Measurements from ENCODE around the gene GPC6.

DNA sequence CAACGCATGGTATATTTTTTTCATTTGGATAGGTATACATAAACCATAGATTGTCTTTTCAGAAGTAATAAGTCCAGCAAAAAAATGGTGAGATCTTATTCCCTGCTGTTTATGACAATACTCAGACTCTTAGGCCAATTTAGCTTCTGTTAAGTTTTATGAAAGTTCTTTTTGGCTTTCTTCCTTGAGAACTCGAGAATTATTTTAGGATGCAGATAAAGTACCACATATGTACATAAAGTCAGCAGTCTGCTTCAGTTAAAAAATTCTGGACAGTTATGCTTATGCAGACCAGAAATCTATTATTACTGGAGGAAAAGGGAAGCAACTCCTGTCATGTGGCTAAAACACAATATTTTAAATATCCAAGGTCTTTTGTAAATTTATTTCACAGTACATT, 422.9 kb downstream of the GPC6 start:
- TF ChIP-seq SIN3A (IDR thresholded peaks at IDR 0.05; ENCODE audit: borderline replicate concordance, low read depth, low read length) (no peak), FOXJ3 (CRISPR knock-in tag; IDR thresholded peaks at IDR 0.05) (no peak), FOSL2 (IDR thresholded peaks at IDR 0.05; ENCODE audit: borderline replicate concordance, low read depth) (no peak), CHD2 (IDR thresholded peaks at IDR 0.05; ENCODE audit: low read length, partially characterized antibody) (no peak), POLR2AphosphoS5 (IDR thresholded peaks at IDR 0.05; ENCODE audit: low read depth, low read length) (no peak), FOXM1 (IDR thresholded peaks at IDR 0.05; ENCODE audit: low read depth) (no peak), TAF1 (IDR thresholded peaks at IDR 0.05; ENCODE audit: borderline replicate concordance, low read depth, low read length) (no peak), NFIC (IDR thresholded peaks at IDR 0.05; ENCODE audit: borderline replicate concordance) (no peak), RFX5 (IDR thresholded peaks at IDR 0.05; ENCODE audit: low read length) (no peak), RAD21 (IDR thresholded peaks at IDR 0.05; ENCODE audit: low read length) (no peak), EP300 (IDR thresholded peaks at IDR 0.05; ENCODE audit: borderline replicate concordance in 1 of 2, low read depth in 1 of 2, low read length in 1 of 2) (no peak), EZH2phosphoT487 (IDR thresholded peaks at IDR 0.05; ENCODE audit: borderline replicate concordance, low read depth) (no peak)
- TF ChIP-seq, protein P1, sequence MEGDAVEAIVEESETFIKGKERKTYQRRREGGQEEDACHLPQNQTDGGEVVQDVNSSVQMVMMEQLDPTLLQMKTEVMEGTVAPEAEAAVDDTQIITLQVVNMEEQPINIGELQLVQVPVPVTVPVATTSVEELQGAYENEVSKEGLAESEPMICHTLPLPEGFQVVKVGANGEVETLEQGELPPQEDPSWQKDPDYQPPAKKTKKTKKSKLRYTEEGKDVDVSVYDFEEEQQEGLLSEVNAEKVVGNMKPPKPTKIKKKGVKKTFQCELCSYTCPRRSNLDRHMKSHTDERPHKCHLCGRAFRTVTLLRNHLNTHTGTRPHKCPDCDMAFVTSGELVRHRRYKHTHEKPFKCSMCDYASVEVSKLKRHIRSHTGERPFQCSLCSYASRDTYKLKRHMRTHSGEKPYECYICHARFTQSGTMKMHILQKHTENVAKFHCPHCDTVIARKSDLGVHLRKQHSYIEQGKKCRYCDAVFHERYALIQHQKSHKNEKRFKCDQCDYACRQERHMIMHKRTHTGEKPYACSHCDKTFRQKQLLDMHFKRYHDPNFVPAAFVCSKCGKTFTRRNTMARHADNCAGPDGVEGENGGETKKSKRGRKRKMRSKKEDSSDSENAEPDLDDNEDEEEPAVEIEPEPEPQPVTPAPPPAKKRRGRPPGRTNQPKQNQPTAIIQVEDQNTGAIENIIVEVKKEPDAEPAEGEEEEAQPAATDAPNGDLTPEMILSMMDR (IDR thresholded peaks at IDR 0.05), result no peak
- TF ChIP-seq, protein P2, sequence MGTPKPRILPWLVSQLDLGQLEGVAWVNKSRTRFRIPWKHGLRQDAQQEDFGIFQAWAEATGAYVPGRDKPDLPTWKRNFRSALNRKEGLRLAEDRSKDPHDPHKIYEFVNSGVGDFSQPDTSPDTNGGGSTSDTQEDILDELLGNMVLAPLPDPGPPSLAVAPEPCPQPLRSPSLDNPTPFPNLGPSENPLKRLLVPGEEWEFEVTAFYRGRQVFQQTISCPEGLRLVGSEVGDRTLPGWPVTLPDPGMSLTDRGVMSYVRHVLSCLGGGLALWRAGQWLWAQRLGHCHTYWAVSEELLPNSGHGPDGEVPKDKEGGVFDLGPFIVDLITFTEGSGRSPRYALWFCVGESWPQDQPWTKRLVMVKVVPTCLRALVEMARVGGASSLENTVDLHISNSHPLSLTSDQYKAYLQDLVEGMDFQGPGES (IDR thresholded peaks at IDR 0.05; ENCODE audit: low read depth, low read length), result no peak
